ENCODE measurements around the gene ADISSP.

- TF ChIP-seq, protein P1, sequence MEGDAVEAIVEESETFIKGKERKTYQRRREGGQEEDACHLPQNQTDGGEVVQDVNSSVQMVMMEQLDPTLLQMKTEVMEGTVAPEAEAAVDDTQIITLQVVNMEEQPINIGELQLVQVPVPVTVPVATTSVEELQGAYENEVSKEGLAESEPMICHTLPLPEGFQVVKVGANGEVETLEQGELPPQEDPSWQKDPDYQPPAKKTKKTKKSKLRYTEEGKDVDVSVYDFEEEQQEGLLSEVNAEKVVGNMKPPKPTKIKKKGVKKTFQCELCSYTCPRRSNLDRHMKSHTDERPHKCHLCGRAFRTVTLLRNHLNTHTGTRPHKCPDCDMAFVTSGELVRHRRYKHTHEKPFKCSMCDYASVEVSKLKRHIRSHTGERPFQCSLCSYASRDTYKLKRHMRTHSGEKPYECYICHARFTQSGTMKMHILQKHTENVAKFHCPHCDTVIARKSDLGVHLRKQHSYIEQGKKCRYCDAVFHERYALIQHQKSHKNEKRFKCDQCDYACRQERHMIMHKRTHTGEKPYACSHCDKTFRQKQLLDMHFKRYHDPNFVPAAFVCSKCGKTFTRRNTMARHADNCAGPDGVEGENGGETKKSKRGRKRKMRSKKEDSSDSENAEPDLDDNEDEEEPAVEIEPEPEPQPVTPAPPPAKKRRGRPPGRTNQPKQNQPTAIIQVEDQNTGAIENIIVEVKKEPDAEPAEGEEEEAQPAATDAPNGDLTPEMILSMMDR (IDR thresholded peaks at IDR 0.05; ENCODE audit: low read length): no peak
- TF ChIP-seq EZH2 (IDR thresholded peaks at IDR 0.05; ENCODE audit: borderline replicate concordance, low read length): no peak
Observed at GRCh38 chr20:3788685-3789155, 21.2 kb upstream of the ADISSP start.

All from OCI-LY1 (cell line).